H54 (cell line): ENCODE data around the gene COL6A3.

Source experiments
- DNase-seq: peaks from one replicate; pipeline ENCODE4 v3.0.0; 2011; ENCODE audit warnings: low spot score, mixed read lengths; ENCODE audit not compliant: insufficient read length
- FAIRE-seq: peaks from 3 replicates; lab custom pipeline; 2011; peaks lifted over from hg19 to GRCh38; lab: Jason Lieb, UNC
- POLR2A ChIP-seq: IDR thresholded peaks from 2 replicates; pipeline ENCODE4 v1.6.1; 2011; ENCODE audit warnings: low read depth, mild to moderate bottlenecking, low read length

Gene COL6A3

GRCh38 chr2:237448626-237449025 is 34.7 kb upstream of the COL6A3 start:
- no peak for FAIRE-seq
- no peak for TF ChIP-seq POLR2A
- no peak for DNase-seq

GRCh38 chr2:237448171-237448570 is 34.2 kb upstream of the COL6A3 start:
- DNase-seq: no peak
- TF ChIP-seq POLR2A: no peak
- FAIRE-seq: no peak

GRCh38 chr2:237447496-237447895 is 33.5 kb upstream of the COL6A3 start:
- DNase-seq (no peak), FAIRE-seq (no peak)
- no peak for TF ChIP-seq POLR2A

GRCh38 chr2:237446338-237446665 is 32.3 kb upstream of the COL6A3 start:
- FAIRE-seq: no peak
- no peak for TF ChIP-seq POLR2A
- DNase-seq: no peak

- TF ChIP-seq POLR2A: no peak
- FAIRE-seq: no peak
- no peak for DNase-seq
Observed at GRCh38 chr2:237445611-237446337, 31.8 kb upstream of the COL6A3 start.

DNA sequence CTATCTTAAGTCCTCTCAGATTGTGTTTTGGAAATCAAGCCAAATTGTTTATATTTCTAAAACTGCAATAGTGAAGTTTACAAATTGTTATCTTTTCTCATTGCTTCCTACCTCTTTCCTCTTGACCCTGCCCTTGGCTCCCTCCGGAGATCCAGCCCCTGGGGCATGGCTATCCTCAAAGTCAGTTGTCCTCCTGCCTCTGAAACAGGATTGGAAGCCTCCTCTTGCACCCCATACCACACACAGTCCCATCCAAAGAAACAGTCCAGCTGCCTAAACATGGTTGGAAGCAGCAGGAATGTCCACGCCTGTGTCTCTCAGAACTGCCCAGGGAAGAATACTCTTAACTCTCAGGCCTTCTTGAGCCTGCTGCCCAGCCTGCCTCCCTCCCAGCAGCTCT is 30.1 kb upstream of the COL6A3 start:
- FAIRE-seq (no peak), DNase-seq (no peak)
- TF ChIP-seq POLR2A: no peak

GRCh38 chr2:237441605-237442274 is 27.8 kb upstream of the COL6A3 start:
- no peak for DNase-seq
- TF ChIP-seq POLR2A: no peak
- no peak for FAIRE-seq

DNA sequence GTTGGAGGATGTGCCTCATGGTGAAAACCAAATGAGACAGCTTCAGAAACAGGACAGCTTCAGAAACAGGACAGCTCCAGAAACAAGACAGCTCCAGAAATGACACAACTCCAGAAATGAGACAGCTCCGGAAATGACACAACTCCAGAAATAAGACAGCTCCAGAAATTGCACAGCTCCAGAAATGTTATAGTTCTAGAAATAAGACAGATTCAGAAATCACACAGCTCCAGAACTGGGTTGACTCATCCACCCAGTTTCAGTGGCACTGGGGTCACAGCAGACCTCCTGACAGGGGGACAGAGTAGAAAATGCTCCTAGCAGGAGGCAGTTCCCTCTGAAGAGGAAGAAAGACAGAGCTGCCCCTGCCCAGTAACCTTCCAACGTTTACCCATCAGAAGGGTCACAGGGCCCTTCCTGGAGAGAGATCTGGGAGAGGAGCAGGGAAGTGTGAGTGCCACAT is 26.9 kb upstream of the COL6A3 start:
- no peak for DNase-seq
- FAIRE-seq: no peak
- TF ChIP-seq POLR2A: no peak

GRCh38 chr2:237438080-237438940 is 24.3 kb upstream of the COL6A3 start:
- FAIRE-seq (no peak), DNase-seq (no peak)
- no peak for TF ChIP-seq POLR2A

DNA sequence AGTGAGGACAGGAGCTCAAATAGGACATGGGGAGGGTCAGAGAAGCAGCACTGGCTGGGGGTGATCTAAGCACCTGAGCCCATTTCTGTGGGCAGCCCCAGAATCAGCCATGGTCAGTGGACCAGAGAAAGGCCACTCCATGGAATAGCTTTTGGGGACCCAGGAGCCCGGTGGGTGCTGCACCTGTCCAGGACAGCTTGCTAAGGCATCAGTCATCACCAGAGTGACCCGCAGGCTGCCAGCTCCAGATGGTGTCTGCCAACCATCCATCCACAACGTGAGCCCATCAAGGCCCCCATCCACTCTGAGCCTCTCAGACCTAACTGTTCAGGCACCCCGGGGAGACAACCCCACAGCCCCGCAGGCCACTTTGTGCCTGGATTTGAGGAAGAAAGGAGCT is 23.6 kb upstream of the COL6A3 start:
- no peak for TF ChIP-seq POLR2A
- DNase-seq (no peak), FAIRE-seq (no peak)

DNA sequence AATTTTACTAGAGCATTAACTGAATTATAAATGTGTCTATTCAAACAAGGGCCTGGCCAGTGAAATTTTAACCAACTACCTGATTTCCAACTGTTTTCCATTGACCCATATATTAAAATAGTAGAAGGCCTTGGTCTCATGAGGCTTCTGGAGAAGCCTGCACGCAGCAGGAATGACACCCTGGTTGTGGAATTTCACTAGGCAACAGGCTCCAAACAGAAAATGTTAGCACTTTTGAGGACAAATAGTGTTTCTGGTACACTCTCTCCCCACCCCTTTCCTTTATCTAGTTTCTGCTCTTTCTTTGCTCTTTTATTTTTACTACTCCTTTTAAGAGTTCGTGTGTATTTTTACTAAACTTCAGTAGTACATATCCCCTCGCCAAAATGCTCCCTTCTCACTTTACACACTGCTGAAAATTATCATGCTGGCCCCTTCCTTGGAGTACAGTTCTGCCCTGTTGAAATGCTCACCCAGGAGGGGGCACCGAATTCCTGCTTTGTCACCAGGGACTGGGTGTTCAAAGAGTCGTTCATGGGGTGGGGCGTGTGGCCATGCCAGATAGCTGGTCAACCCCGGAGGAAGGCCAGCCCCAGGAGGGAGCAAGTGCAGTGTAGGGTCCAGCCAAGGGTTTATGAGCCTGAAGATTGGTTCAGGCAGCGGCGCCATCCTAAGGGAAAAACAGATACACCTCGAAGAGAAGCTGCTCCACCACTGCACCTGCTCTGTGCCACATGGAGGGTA is 22.1 kb upstream of the COL6A3 start:
- DNase-seq (no peak), FAIRE-seq (no peak)
- TF ChIP-seq POLR2A: no peak

- no peak for FAIRE-seq
- DNase-seq: no peak
- no peak for TF ChIP-seq POLR2A
Observed at GRCh38 chr2:237434866-237435311, 20.9 kb upstream of the COL6A3 start.

DNA sequence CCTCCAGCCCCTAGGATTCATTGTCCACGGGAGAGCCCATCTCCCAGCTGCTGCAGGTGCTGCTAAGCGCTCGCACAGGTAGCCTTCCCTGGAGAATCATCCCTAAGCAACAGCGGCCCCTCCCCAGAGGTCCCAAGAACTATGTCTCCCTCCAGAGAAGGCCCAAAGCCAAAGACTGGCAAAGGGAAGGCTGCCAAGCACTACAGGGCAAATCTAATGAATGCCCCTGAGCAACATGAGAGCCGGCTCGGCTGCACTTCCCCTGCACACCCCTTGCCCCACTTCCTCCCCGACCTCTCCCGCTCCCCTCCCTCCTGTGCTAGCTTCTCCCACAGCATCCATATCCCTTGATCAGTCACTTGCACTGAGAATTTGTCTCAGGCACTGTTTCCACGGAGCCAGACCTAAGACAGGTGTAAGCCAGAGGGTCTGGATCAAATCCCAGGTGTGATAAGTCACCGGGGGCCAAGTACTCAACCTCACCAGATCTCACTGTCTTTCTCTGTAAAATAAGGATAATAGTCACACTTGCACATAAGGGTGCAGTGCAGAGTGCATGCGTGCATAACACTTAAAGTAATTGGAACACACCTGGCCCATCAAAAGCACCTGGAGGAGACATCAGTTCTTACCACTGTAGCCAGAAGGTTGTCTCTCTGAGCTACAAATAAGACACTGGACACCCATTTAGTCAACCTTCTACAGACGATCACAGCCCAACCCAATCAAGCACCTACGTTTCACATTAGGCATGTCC is 20.1 kb upstream of the COL6A3 start:
- TF ChIP-seq POLR2A: 0 out of 2 replicates have a peak, but pooled peaks have one; percentile 15
- no peak for DNase-seq

More for the DNA sequence above, 20.1 kb upstream of the COL6A3 start:
- no peak for FAIRE-seq
